K562 (cell line): ENCODE results near the gene CDK1. TPM values are rescaled to one million over a fixed set of nuclear protein-coding genes. Genes with fewer than 3 reads are reported as not detected.

Experiments
- ATAC-seq: fragments of 200-7000 bp; cut with Tn5 transposase; 3 replicates; pipeline ENCODE4 v1.9.1; 2020; ENCODE audit warnings: moderate library complexity
- BruUV-seq: library from RNA; stranded (reverse); fragments of 400-500 nt; replicated peaks from 2 replicates; lab custom pipeline; 2021; lab: Mats Ljungman, UMichigan
- CTCF ChIA-PET: fragments of 300-600 bp; formaldehyde crosslinking; extraction: SDS; loops from one replicate; lab custom pipeline; 2021; ENCODE audit warnings: low intra/inter-chr PET ratio; lab: Yijun Ruan, JAX
- POLR2A ChIA-PET: fragments of 300-600, 350-650 bp; sonication (Branson Sonifier 250); formaldehyde crosslinking; extraction: SDS; loops from one replicate; lab custom pipeline; 2021; ENCODE audit warnings: antibody characterized with exemption, inconsistent platforms; lab: Yijun Ruan, JAX
- DNase-seq, 4 experiments: peaks; one replicate each; pipeline versions ENCODE4 v3.0.0 to v3.0.0-alpha.2; 2011 to 2018; ENCODE audit warnings: low spot score in 3 of 4, mixed read lengths in 3 of 4; ENCODE audit errors: extremely low read depth in 1 of 4
- FAIRE-seq: peaks from 2 replicates; lab custom pipeline; 2011; peaks lifted over from hg19 to GRCh38; lab: Jason Lieb, UNC
- H2AFZ ChIP-seq: 2 replicates; pipeline ENCODE4 v1.6.0; 2011; ENCODE audit warnings: low read depth, low read length, control low read depth, inconsistent platforms
- H3K27ac ChIP-seq: fragments of 200-600 bp; 3 replicates; pipeline ENCODE4 v1.8.0; 2011; ENCODE audit warnings: low read depth, mild to moderate bottlenecking, control low read depth, inconsistent platforms, low read length, moderate library complexity, mixed read lengths; ENCODE audit errors: extremely low read depth
- H3K27me3 ChIP-seq, 2 experiments: fragments of 300-600 bp in 1 of 2; 2 replicates in 1 of 2; 3 replicates in 1 of 2; pipeline versions ENCODE4 v1.6.0 to v1.8.0; 2011; ENCODE audit warnings: inconsistent platforms in 2 of 2, low read length in 2 of 2, mild to moderate bottlenecking in 1 of 2, mixed read lengths in 1 of 2, moderate library complexity in 1 of 2; ENCODE audit not compliant: control insufficient read depth in 2 of 2, insufficient read depth in 2 of 2
- H3K36me3 ChIP-seq: fragments of 300-600 bp; 3 replicates; pipeline ENCODE4 v1.8.0; 2011; ENCODE audit warnings: mild to moderate bottlenecking, low read length, inconsistent platforms; ENCODE audit not compliant: control insufficient read depth, insufficient read depth
- H3K4me1 ChIP-seq, 2 experiments: fragments of 200-600 bp in 1 of 2; replicated peaks in 1 of 2; 2 replicates in 1 of 2; 3 replicates in 1 of 2; pipeline versions ENCODE4 v1.5.1 to v1.8.0; 2011; ENCODE audit warnings: inconsistent platforms in 2 of 2, low read length in 2 of 2, mild to moderate bottlenecking in 1 of 2, mixed read lengths in 1 of 2, moderate library complexity in 1 of 2; ENCODE audit not compliant: control insufficient read depth in 2 of 2, insufficient read depth in 2 of 2
- H3K4me2 ChIP-seq: 2 replicates; pipeline ENCODE4 v1.6.1; 2011; ENCODE audit warnings: low read length, control low read depth, inconsistent platforms, mixed read lengths; ENCODE audit not compliant: insufficient read depth
- H3K4me3 ChIP-seq: fragments of 200-600 bp; sonication (generic), shearing (Covaris generic); 2 replicates; pipeline ENCODE4 v1.5.1; 2016; ENCODE audit warnings: control low read depth, inconsistent platforms
- H3K79me2 ChIP-seq: fragments of 200-600 bp; 3 replicates; pipeline ENCODE4 v1.8.0; 2011; ENCODE audit warnings: low read length, inconsistent platforms; ENCODE audit not compliant: control insufficient read depth, insufficient read depth
- H3K9ac ChIP-seq, 2 experiments: 2 replicates each; pipeline versions ENCODE4 v1.6.0 to v1.6.1; 2011; ENCODE audit warnings: low read depth in 2 of 2, low read length in 2 of 2, control low read depth in 1 of 2, inconsistent platforms in 1 of 2, mild to moderate bottlenecking in 1 of 2, mixed read lengths in 1 of 2; ENCODE audit not compliant: insufficient read depth in 1 of 2
- H3K9me1 ChIP-seq: one replicate; pipeline ENCODE4 v1.6.0; 2011; ENCODE audit warnings: inconsistent platforms, mild to moderate bottlenecking, low read length, moderate library complexity; ENCODE audit not compliant: control insufficient read depth, insufficient read depth
- H3K9me3 ChIP-seq: replicated peaks from 2 replicates; pipeline ENCODE4 v1.5.1; 2011; ENCODE audit warnings: low read depth, low read length, inconsistent platforms; ENCODE audit not compliant: control insufficient read depth, insufficient read depth
- H4K20me1 ChIP-seq: replicated peaks from 2 replicates; pipeline ENCODE4 v1.6.1; 2011; ENCODE audit warnings: low read length, inconsistent platforms, mixed read lengths; ENCODE audit not compliant: control insufficient read depth, insufficient read depth
- CEBPB ChIP-seq: fragments of 450-650 bp; IDR thresholded peaks from 2 replicates; pipeline ENCODE4 v1.6.1; 2016; ENCODE audit warnings: missing genetic modification characterization, missing compliant biosample characterization
- CEBPG ChIP-seq, 3 experiments: fragments of 200-800 bp in 1 of 3; sonication (Bioruptor generic) in 1 of 3; sonication (generic) in 1 of 3; formaldehyde crosslinking in 1 of 3; IDR thresholded peaks in 2 of 3; conservative IDR thresholded peaks in 1 of 3; 2 replicates each; pipeline versions ENCODE4 v1.6.1 to v1.8.0; 2016 to 2022; ENCODE audit warnings: missing compliant biosample characterization in 2 of 3, missing genetic modification characterization in 2 of 3, mild to moderate bottlenecking in 1 of 3, missing genetic modification reagents in 1 of 3
- RUNX1 ChIP-seq: sonication (generic); IDR thresholded peaks from 2 replicates; pipeline ENCODE4 v1.6.1; 2016; ENCODE audit warnings: antibody characterized with exemption, low read depth
- WGBS: fragments of 100-300 bp; shearing (Covaris generic); methylation state at CpG from one replicate; pipeline ENCODE4 v1.1.6; 2016; ENCODE audit warnings: low coverage, mixed read lengths; ENCODE audit not compliant: insufficient coverage; ENCODE audit errors: missing lambda C conversion rate; 5-methylcytosine and 5-hydroxymethylcytosine counted together
- in situ Hi-C: fragments of 300-500 bp; cut with MboI; formaldehyde crosslinking; loops from 4 replicates; pipeline ENCODE4 v1.15.0; 2018; ENCODE audit warnings: inconsistent platforms, mixed read lengths
- intact Hi-C: fragments of 100-400 bp; cut with micrococcal nuclease; formaldehyde crosslinking; loops from 2 replicates; pipeline ENCODE4 v1.14.2; 2022
- polyA plus RNA-seq, 8 experiments: library from polyadenylated mRNA; depleted of rRNA in 4 of 8; stranded (reverse) in 5 of 8; unstranded in 3 of 8; fragments of >200 nt; fragmentation: Nextera tagmentation in 2 of 8; fragmentation: Illumina TruSeq in 1 of 8; extraction: Ambion mirVana in 2 of 8; extraction: Trizol in 1 of 8; gene quantifications; 2 replicates each; pipeline versions ENCODE4 v1.2.1 to v1.2.3, GENCODE V29; 2011 to 2014; ENCODE audit warnings: inconsistent platforms in 1 of 8, missing spikeins in 1 of 8
- total RNA-seq, 7 experiments: library from RNA; depleted of rRNA in 6 of 7; stranded (reverse); fragments of >200 nt in 6 of 7; fragmentation: Illumina TruSeq in 2 of 7; extraction: Trizol in 2 of 7; gene quantifications; 2 replicates each; pipeline versions ENCODE4 v1.2.1 to v1.2.3, GENCODE V29; 2011 to 2021; ENCODE audit warnings: low replicate concordance in 1 of 7

The CDK1 gene
- total and polyA plus RNA-seq, 9 of the 15 experiments (the other 6 are each of a cell fraction or from before 2014, with no cell fraction given): 156 to 685 (median 236) TPM

DNA sequence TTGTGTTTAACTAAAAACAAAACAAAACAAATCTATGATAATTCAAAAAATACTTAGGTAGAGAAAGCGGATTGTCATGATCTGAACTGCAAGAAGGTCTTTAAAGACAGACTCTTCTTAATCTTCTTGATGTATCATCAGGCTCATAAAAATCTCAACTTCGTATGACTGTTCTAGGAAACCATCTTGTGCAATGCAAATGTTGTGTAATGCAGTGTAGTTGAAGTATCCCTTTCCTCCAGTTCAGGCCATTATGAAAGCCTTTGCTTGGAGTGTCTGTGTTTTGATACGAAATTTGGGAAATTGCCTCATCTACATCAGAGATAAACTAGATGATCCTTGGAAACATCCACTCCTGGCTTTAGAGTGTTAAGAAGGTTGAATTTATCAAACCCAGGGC, 30.9 kb downstream of the CDK1 start:
- Histone ChIP-seq H3K27me3 (no peaks in the 10 kb centered on the region), H3K4me3 (no peak overlapping the region), H3K36me3 (no peaks in the 10 kb centered on the region), H2AFZ (no peak overlapping the region), H3K4me2 (no peak overlapping the region), H4K20me1 (no peaks in the 10 kb centered on the region), H3K9me3 (no peaks in the 10 kb centered on the region), H3K9ac (no peak overlapping the region), H3K9me1 (no peaks in the 10 kb centered on the region), H3K27ac (no peak overlapping the region), H3K4me1 (peaks cover 0 to 9% of the 10 kb centered on the region in 2 experiments; a peak in 4 of 5 replicates), H3K79me2 (no peaks in the 10 kb centered on the region)
- no peak for DNase-seq
- no peak for FAIRE-seq
- ChIA-PET POLR2A (interaction anchor here (0.6 kb wide), 1 partner anchor 10 kb away, joined by 3 read pairs; no protein-coding TSS in a partner anchor), CTCF (interaction anchor here (0.7 kb wide), 1 partner anchor 360 kb away, joined by 3 read pairs; no protein-coding TSS in a partner anchor)
- no TSS peak for BruUV-seq
- 29% methylated on average over 3 of the region's 3 CpGs for WGBS
- no peak for ATAC-seq
- in situ Hi-C loops: no loop called here
- TF ChIP-seq CEBPB (tag) (peak; percentile 90), CEBPG (CRISPR knock-in tag; IDR thresholded peaks at IDR 0.05) (no peak), CEBPG (tag; conservative IDR thresholded peaks at IDR 0.05 in 1 of 2, IDR thresholded peaks at IDR 0.05 in 1 of 2) (peak; percentile 41 to 71; a peak in 3 of 4 replicates), RUNX1 (no peak)
- intact Hi-C loops: no loop called here
